ENCODE results near the gene TBC1D10A.

The TBC1D10A gene

DNA sequence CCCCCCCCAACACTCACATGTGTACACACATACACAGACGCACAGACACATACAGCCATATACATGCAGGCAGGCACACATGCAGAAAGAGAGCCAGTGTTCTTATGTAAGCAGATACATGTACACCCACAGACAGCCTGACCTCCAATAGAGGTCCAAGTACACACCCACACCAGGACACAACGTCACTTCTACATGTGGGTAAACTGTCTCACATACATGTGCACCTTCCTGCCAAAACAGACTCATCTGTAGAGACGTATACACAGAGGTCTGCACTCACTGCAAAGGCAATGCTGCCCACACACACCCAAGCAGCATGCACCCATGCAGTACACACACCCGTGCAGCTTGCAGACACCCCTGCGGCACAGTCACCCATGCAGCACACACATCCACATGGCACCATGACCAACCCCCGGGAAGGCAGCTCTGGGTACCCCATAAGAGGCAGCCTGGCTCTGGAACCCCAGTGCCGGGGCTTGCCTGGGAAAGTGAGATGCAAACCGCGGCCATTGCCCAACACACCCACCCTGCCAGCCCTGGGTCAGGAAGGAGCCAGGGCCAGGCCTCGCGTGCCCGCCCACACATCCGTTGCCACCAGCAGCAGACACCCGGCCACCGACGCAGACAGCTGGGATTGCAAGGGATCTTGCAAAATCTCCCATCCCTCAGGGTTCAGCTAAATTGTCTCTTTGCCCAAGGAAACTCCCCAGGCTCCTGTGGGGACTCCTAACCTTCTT is 47.5 kb downstream of the TBC1D10A start:
- no peak overlapping the region for H3K4me3 ChIP-seq (ENCODE audit: low read length)
- no peak for DNase-seq (ENCODE audit: low read depth, low spot score)

DNA sequence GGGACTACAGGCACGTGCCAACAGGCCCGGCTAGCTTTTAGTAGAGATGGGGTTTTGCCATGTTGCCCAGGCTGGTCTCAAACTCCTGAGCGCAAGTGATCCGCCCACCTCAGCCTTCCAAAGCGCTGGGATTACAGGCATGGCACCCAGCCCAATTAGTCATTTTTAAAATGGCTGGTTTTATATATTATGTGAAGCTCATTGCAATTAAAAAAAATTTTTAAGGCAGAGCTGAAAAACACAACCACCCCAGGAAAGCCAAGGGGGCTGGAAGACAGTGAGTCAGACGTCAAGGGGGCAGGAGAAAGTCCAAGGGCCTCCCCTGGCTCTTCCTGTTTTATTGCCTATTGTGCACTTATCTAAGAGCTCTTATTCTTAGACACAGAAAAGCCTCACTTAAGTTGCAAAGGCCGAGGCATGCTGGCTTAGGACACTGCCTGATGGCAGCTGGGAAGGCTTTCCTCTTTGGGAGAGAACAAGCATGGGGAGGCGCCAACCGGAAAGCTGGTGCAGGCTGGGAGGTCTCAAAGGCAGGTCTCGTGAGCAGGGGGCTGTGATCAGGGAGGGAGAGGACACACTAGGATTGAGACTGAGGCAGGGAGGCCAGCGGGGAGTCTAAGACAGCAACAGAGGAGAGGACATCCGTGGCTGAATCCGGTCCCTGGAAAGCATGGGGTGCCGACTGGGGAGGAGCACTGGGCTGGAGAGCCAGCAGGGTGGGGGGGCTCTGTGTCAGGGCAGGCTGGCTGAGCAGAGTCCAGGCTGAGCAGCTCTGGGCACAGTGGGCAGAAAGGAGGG is 49.0 kb downstream of the TBC1D10A start:
- H3K4me3 ChIP-seq (ENCODE audit: low read length): no peak overlapping the region
- DNase-seq (ENCODE audit: low read depth, low spot score): no peak

DNA sequence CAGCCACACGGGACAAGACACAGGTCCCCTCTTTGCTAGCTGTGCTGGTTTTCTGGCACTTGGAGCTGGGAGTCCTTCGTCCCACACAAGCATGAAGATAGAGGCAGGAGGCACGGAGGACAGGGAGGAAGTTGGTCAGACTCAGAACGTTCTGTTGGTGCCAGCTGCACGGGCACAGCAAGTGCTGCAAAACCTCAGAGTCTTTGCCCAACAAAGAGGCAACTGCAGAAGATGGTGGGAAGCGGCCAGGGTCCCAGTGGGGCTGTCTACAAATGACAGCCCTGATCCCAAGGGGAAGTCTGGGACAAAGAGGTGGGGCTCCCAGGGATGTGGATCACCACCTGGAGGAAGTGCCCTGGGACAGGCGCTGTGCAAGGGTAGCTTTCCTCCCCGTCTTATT is 50.7 kb downstream of the TBC1D10A start:
- peak overlapping the region; percentile 25 for H3K4me3 ChIP-seq (ENCODE audit: low read length)
- no peak for DNase-seq (ENCODE audit: low read depth, low spot score)

DNA sequence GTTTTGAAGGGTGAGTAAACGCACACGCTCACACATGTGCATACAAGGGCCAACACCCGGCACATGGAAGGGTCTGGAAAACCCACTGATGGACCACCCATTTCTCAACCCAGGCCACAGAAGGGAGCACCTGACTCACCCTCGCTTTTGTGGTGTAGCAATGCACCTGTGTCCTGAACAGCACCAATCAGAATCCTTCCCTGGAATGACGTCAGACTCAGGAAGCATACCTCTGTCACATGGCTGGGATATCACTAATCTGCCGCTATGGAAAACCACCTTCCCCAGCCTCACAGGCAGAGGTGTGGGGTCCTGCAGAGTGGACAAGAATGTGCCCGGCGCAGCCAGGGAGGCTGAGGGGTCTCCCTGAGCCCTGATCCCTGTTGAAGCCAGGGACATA is 51.1 kb downstream of the TBC1D10A start:
- H3K4me3 ChIP-seq (ENCODE audit: low read length): peak overlapping the region; percentile 25
- peak; percentile 57 for DNase-seq (ENCODE audit: low read depth, low spot score)

DNA sequence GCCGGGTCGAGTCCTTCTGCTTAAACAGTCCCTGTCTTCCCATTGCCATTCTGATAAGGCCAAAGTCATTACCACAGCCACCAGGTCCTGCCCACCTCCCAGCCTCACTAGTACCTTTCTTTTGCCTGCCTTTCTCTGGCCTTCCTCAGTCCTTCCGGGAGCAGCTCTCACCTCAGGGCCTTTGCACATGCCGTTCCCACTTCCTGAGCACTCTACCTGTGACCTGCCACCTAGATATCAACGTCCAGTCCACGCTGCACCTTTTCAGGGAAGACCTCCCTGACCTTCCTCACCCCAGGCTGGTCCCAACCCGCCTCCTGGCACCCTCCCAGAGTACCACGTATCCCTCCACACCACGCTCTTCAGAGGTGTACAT is 52.3 kb downstream of the TBC1D10A start:
- no peak for DNase-seq (ENCODE audit: low read depth, low spot score)
- no peak overlapping the region for H3K4me3 ChIP-seq (ENCODE audit: low read length)

DNA sequence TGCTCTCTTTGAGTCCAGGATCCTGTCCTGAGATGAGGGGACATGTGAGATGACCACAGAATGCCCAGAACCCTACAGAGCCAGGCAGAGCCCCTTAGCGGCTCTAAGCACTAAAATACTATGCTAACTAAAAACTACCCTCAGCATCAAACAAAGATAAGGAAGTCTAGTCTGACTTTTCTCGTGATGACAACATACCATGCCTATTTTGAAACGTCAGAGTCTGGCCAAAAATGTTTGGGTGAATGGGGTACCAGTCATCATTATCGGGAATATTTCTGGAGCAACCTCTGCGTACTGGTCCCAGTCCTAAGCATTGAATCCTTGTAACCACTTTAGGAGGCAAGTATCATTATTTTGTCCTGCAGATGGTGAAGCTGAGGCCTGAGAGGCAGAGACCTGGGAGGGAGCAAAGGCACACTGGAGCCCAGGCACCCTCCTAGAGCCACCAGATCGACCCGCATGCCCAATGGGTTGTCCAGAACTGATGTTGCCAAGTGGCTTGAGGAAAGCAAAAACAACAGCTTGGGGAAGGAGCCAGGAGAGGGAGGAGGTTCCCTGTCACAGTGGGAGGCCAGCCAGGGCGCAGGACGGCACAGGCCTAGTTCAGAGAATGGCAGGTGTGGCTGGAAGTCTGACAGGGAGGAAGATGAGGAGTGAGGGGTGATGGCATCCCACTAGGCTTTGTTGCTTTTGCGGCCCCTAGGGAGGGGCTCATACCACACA is 52.9 kb downstream of the TBC1D10A start:
- no peak overlapping the region for H3K4me3 ChIP-seq (ENCODE audit: low read length)
- no peak for DNase-seq (ENCODE audit: low read depth, low spot score)

DNA sequence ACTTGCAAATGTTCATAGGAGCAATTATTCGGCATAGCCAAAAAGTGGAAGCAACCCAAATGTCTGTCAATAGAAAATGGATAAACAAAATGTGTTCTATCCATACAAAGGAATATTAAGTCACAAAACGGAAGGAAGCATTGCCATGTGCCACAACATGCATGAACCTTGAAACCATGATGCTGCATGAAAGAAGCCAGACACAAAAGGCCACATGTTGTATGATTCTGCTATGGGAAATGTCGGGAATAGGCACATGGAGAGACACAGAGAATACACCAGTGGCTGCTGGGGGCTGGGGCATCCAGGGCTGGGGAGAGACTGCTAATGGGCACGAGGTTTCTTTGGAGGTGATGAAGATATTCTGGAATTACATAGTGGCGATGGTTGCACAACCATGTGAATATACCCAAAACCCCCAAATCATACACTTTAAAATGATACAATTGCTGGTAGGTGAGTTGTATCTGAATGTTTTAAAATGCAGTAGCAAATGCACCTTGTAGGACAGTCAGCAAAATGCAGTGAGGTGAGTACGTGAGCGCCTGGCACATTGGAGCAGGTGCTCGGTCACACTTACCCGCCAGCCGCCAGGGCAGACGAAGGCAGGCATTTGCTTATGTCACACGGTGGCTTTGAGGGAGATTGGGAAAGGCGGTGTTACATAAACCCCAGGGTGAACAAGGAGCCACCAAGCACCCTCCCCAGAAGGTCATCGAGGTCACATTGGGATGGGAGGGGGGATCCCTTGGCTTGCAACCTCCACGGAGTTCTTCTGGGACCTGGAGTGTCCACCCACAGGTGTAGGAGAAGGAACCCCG is 53.8 kb downstream of the TBC1D10A start:
- no peak overlapping the region for H3K4me3 ChIP-seq (ENCODE audit: low read length)
- no peak for DNase-seq (ENCODE audit: low read depth, low spot score)

DNA sequence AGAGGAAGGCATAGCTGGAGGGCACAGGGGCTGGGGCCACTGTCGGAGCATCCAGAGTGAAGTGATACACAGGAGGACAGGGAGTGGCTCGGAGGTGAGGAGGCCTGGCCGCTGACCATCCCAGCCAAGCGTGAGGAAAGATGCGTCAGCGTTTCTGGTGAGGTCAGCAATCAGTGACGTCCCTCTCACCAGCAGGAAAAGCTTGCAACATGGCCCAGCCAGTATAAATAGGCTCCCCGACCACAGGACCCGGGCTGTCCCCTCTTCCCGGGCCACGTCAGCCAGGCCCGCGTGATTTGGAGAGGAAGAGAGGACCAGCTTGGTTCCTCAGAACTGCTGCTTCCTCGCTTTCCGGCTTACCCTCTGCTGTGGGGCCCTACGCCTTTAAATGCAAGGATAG is 55.9 kb downstream of the TBC1D10A start:
- DNase-seq (ENCODE audit: low read depth, low spot score): no peak
- no peak overlapping the region for H3K4me3 ChIP-seq (ENCODE audit: low read length)

DNA sequence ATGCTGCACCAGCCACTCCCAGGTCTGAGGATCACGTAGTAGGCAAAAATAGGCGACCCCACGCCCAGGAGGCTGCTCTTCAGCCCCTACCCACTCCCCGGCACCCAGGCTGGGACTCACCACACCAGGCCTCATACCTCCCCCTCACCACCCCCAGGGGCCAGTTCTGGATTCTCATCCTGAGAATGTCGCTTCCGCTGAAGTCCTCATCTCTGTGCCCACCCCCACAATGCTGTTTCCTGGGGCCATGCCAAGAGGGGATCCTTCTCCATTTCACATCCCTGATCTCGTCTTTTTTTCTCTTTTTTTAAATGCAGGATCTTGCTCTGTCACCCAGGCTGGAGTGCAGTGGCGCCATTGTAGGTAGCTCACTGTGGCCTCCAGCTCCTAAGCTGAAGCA is 58.4 kb downstream of the TBC1D10A start:
- no peak for DNase-seq (ENCODE audit: low read depth, low spot score)
- H3K4me3 ChIP-seq (ENCODE audit: low read length): no peak overlapping the region

DNA sequence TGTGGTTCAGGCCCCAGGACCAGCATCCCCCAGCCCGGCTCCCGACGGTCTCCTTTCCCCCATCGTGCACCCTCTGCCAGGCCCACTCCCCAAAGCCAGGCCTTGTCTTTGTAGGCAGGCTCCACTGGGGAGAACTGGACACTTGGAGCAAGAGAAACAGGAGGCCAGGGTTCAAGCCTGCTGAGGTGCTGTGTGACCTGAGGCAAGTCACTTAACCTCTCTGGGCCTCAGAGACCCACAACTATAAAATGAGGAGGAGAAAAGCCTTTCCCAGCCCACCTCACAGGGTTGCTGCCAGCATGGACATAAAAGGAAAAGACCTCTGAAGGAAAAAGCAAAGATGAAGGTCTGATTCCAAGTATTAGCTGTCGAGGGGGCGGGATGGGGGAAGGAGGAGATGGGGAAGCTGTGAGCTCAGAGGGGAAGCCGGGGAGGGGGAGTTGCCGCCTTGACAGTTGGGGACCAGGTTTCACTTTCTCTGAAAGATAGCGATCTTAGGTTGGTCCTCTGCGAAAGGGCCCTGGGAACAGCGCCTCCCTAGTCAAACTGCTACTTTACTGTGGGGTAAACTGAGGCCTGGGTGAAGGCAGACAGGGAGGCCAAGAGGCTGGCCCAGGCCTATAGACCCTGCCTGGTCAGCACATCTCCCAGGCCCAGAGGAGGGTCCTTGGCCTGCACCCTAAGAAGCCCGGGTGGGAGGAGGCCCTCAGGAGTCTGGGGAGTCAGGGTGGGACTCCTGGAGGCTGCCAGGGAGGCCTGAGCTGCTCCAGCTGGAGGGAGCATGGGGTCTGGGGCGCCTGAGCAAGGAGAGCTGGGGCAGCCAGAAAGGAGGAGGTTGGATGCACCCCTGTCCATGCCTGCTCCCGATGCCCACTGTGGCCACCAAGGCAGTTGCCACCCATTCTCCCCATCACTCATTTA is 59.1 kb downstream of the TBC1D10A start:
- DNase-seq (ENCODE audit: low read depth, low spot score): peak; percentile 57
- H3K4me3 ChIP-seq (ENCODE audit: low read length): peak overlapping the region; percentile 95

DNA sequence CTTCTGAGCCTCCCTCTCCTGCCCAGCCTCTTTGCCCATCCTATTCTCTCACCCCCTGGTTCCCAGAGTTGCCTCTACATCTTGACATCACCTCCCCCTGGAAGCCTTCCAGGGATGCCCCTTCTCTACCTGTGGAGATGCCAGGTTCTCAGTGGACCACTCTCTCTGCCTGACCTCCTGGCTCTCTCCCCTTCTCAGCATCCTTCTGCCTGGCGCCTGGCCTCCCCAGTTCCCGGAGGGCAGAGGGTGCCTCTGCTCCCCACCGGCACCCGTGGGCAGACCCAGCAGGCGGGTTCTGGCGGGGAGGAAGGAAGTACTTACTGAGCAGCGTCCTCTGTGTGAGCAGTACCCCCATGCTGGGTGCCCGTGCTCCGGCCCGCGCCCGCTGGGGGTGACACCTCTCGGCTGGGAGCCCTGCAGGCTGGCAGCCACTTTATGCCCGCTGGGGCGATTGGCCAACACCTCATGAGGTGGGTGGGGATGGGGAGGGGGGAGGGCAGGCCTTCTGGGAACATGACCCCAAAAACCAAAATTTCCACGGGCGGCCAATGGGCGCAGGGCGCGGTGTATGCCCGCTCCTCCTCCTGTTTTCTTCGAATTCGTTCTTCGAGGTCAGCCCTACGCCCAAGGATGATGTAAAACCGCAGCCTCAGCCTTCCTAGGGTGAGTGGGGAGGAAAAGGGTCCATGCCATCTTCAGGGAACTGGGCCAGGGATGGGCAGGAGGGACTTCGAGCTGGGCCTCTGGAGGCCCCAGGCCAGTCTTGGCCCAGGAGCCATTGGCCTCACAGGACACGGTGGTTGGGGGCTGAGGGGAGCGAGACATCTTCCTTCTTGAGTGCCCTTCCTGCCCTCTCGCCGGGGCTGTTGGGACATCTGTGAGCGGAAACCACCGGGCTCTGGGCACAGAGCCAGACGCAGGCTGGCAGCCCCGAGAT is 60.0 kb downstream of the TBC1D10A start, which contains the start of gene OSM:
TSS of gene OSM (minus strand) at position 407 of the 937 bp plus-strand sequence. CDS start at position 355, 52 bp downstream.
- DNase-seq (ENCODE audit: low read depth, low spot score): peak; percentile 77

DNA sequence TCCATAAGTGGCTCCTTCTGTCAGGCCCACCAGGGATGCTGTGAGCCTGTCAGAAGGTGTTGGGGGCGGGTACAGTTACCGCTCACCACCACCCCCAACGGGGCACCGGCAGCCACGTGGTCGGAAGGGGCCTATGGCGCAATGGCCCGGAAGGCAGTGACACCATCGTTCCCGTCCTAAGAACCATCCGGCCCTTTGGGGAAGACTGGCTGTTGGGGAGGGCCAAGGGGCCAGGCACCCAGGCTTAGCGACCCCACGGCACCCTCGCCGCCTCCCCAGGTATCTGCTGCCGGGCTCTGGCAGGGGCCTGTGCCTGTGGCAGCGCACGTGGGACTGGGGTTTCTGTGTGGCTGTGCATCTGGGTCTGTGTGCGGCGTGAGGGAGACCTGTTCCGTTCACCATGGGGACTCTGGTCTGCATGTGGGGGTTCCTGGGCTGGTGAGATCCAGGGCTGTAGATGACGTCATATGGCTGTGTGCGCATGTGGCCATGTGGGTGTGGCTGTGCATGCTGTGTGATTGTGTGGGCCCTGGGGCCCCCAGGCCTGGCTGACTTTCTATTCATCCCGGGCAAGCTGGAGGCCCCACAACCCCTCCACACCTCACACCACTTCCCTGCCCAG is 60.8 kb downstream of the TBC1D10A start:
- peak overlapping the region; percentile 95 for H3K4me3 ChIP-seq (ENCODE audit: low read length)
- peak; percentile 88 for DNase-seq (ENCODE audit: low read depth, low spot score)

More for the DNA sequence above, 60.0 kb downstream of the TBC1D10A start, which contains the start of gene OSM:
- peak within 1 kb of the TSS; percentile 95 for H3K4me3 ChIP-seq (ENCODE audit: low read length)

DNA sequence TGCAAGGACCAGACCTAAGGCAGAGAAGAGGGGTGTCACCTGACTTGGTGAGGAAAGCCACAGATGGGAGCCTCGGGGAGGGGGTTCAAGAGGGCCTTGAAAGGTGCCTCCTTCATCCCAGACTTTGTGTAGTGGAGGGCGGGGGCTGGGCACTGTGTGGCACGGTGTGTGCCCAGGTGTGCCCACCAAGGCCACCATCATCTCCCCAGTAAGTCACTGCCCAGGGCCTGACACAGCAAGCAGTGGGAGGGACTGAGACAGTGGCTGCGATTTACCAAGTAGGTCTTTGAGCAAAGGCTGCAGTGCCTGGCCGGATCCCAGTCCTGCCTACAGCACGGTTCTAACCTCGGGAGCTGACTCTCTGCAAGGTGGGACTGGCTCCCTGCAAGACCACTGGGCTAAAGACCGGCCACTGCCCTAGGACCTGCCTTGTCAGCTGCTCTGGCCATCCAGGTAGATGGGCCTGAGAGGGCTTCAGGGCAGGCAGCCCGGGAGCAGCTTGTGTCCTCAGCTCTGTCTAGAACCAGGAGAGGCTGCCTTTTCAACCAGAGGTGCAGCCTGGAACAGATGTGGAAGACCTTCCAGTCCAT is 61.5 kb downstream of the TBC1D10A start:
- H3K4me3 ChIP-seq (ENCODE audit: low read length): peak overlapping the region; percentile 95
- DNase-seq (ENCODE audit: low read depth, low spot score): no peak

DNA sequence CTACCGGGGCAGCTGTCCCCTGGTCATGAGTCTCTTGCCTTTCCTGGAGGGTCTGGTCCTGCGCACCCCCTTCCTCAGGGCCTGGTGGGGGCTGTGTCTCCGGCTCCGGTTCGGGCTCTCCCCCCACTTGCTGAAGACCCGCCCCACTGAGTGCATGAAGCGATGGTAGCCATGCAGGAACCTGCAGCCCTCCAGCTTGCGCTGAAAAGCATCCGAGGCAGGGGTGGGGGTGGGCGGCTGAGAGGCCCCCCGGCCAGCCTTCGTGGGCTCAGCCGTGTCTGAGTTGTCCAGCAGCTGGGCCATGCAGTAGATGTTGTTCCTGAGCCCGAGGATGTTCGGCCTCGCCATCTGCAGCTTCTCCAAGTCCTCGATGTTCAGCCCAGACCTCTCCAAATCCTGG is 62.9 kb downstream of the TBC1D10A start:
- H3K4me3 ChIP-seq (ENCODE audit: low read length): no peak overlapping the region
- no peak for DNase-seq (ENCODE audit: low read depth, low spot score)

DNA sequence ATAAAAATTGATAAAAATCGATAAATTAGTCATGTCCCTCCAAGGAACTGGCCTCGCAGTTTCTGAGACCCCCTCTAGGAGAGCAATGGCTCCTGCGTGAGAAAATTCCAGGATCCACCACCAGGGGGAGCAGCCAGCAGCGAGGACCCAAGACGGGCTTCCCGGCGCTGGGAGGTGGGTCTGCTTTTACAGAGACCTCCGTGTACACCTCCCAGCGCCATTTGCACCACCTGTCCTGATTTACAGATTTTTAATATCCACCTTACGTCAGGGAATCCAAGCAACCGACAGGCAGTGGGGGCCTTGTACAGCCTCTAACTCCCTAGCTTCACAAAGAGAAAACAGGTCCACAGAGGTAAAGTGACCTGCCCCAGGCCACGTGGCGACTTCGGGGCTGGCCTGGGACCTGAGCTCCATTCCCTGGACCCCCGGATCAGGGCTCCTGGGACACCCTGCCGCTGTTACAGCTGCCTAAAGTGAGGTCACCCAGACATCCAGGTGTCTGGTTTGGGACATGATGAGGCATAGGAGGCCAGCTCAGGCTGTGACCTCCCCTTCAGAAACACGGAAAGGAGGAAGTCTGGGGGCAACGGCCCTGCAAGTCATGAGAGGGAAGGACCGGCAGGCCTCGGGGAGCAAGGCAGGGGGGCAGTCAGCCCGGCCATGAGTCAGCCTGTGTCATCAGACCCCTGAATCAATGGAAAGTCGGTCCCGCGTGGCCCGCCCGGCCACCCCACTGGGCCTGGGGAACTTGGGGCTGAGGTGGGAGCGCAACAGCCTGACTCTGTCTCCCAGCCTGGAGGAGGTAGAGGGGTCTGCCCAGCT is 63.6 kb downstream of the TBC1D10A start:
- H3K4me3 ChIP-seq (ENCODE audit: low read length): no peak overlapping the region
- peak; percentile 69 for DNase-seq (ENCODE audit: low read depth, low spot score)

All from Jurkat, Clone E6-1 (cell line).